Measurements from ENCODE around the gene KMT2B. TPM values are rescaled to one million over a fixed set of nuclear protein-coding genes. Genes with fewer than 3 reads are reported as not detected.

KMT2B gene
- total RNA-seq, 1 donor from 2014 or later: 36.6 TPM

DNA sequence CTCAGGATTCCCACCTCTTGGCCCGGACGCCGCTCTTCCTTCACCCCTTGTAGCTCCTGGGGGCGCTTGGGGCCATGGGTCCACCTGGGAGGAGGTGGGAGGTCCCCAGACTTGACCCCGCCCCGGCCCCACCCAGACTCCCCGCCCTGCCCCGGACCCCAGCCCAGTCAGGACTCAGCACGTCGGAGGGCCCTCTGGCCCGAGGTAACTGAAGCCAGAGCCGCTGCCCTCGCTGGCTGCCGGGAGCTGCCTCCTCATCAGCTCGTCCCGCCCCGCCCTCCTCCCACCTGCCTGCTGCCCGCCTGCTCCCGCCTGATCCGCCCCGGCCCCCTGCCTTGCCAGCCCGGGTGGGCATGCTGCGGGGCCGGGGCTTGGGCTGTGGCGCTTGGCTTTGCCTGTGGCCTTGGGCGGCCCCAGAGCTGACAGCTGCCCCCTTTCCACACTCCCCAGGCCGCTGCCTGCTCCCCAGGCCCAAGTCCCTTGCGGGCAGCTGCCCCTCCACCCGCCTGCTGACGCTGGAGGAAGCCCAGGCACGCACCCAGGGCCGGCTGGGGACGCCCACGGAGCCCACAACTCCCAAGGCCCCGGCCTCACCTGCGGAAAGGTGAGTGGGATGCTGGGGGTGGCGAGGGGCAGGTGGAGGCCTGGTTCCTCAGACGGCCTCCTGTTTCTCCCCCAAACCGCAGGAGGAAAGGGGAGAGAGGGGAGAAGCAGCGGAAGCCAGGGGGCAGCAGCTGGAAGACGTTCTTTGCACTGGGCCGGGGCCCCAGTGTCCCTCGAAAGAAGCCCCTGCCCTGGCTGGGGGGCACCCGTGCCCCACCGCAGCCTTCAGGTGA is 66.9 kb downstream of the KMT2B start:
- DNase-seq: no peak
- Histone ChIP-seq H3K27me3 (no peaks in the 10 kb centered on the region), H3K4me3 (no peak overlapping the region), H3K27ac (no peak overlapping the region), H3K9me3 (no peaks in the 10 kb centered on the region), H3K4me1 (no peaks in the 10 kb centered on the region), H3K36me3 (no peaks in the 10 kb centered on the region)
- intact Hi-C loops (cut with DNase I): no loop called here
- TF ChIP-seq, protein P1, sequence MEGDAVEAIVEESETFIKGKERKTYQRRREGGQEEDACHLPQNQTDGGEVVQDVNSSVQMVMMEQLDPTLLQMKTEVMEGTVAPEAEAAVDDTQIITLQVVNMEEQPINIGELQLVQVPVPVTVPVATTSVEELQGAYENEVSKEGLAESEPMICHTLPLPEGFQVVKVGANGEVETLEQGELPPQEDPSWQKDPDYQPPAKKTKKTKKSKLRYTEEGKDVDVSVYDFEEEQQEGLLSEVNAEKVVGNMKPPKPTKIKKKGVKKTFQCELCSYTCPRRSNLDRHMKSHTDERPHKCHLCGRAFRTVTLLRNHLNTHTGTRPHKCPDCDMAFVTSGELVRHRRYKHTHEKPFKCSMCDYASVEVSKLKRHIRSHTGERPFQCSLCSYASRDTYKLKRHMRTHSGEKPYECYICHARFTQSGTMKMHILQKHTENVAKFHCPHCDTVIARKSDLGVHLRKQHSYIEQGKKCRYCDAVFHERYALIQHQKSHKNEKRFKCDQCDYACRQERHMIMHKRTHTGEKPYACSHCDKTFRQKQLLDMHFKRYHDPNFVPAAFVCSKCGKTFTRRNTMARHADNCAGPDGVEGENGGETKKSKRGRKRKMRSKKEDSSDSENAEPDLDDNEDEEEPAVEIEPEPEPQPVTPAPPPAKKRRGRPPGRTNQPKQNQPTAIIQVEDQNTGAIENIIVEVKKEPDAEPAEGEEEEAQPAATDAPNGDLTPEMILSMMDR (IDR thresholded peaks at IDR 0.05): no peak
- no peak for ATAC-seq

DNA sequence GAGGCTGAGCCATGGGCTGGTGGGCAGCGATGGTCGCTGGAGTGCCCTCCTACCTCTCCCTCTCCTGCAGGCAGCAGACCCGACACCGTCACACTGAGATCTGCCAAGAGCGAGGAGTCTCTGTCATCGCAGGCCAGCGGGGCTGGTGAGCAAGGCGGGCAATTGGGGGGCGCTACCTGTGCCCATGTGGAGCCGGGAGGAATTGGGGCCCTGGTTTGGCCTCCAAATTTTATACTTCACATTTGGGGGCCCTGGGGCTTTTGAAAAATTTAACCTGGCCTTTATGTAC is 67.5 kb downstream of the KMT2B start:
- Histone ChIP-seq H3K4me3 (no peak overlapping the region), H3K27me3 (no peaks in the 10 kb centered on the region), H3K27ac (no peak overlapping the region), H3K9me3 (no peaks in the 10 kb centered on the region), H3K4me1 (no peaks in the 10 kb centered on the region), H3K36me3 (no peaks in the 10 kb centered on the region)
- ATAC-seq: no peak
- TF ChIP-seq, protein P1 (IDR thresholded peaks at IDR 0.05): no peak
- intact Hi-C loops (cut with DNase I): no loop called here
- DNase-seq: no peak

DNA sequence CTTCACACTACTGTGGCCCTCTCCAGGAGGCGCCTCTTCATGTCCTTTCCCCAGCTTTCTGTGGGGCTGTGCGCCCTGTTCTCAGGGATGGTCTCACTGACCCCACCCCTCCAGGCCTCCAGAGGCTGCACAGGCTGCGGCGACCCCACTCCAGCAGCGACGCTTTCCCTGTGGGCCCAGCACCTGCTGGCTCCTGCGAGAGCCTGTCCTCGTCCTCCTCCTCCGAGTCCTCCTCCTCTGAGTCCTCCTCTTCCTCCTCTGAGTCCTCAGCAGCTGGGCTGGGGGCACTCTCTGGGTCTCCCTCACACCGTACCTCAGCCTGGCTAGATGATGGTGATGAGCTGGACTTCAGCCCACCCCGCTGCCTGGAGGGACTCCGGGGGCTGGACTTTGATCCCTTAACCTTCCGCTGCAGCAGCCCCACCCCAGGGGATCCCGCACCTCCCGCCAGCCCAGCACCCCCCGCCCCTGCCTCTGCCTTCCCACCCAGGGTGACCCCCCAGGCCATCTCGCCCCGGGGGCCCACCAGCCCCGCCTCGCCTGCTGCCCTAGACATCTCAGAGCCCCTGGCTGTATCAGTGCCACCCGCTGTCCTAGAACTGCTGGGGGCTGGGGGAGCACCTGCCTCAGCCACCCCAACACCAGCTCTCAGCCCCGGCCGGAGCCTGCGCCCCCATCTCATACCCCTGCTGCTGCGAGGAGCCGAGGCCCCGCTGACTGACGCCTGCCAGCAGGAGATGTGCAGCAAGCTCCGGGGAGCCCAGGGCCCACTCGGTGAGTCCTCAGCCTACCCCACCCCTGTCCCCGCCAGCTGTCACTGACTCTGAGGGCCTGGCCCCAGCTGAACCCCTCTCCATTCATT is 68.7 kb downstream of the KMT2B start:
- Histone ChIP-seq H3K4me3 (no peak overlapping the region), H3K4me1 (no peaks in the 10 kb centered on the region), H3K27ac (no peak overlapping the region), H3K27me3 (no peaks in the 10 kb centered on the region), H3K36me3 (no peaks in the 10 kb centered on the region), H3K9me3 (no peaks in the 10 kb centered on the region)
- TF ChIP-seq, protein P1 (IDR thresholded peaks at IDR 0.05): no peak
- ATAC-seq (no peak), DNase-seq (no peak)
- intact Hi-C loops (cut with DNase I): no loop called here

DNA sequence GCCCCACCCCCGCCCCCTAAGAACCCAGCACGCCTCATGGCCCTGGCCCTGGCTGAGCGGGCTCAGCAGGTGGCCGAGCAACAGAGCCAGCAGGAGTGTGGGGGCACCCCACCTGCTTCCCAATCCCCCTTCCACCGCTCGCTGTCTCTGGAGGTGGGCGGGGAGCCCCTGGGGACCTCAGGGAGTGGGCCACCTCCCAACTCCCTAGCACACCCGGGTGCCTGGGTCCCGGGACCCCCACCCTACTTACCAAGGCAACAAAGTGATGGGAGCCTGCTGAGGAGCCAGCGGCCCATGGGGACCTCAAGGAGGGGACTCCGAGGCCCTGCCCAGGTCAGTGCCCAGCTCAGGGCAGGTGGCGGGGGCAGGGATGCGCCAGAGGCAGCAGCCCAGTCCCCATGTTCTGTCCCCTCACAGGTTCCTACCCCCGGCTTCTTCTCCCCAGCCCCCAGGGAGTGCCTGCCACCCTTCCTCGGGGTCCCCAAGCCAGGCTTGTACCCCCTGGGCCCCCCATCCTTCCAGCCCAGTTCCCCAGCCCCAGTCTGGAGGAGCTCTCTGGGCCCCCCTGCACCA is 69.5 kb downstream of the KMT2B start:
- Histone ChIP-seq H3K36me3 (no peaks in the 10 kb centered on the region), H3K4me1 (no peaks in the 10 kb centered on the region), H3K4me3 (no peak overlapping the region), H3K9me3 (no peaks in the 10 kb centered on the region), H3K27ac (no peak overlapping the region), H3K27me3 (no peaks in the 10 kb centered on the region)
- intact Hi-C loops (cut with DNase I): no loop called here
- DNase-seq (no peak), ATAC-seq (no peak)
- TF ChIP-seq, protein P1 (IDR thresholded peaks at IDR 0.05): no peak

Other genes starting within 250 kb of the KMT2B start
- not detected for gene KRTDAP, start 227.5 kb upstream of the KMT2B start, total RNA-seq
- 79.8 TPM for gene DMKN, start 204.4 kb upstream of the KMT2B start, total RNA-seq
- not detected for gene SBSN, start 189.7 kb upstream of the KMT2B start, total RNA-seq
- gene GAPDHS, start 184.5 kb upstream of the KMT2B start, total RNA-seq: not detected
- gene TMEM147, start 172.4 kb upstream of the KMT2B start, total RNA-seq: 77.7 TPM
- gene ATP4A, start 154.3 kb upstream of the KMT2B start, total RNA-seq: not detected
- not detected for gene PMIS2, start 131.8 kb upstream of the KMT2B start, total RNA-seq
- 8.9 TPM for gene HAUS5, start 105.3 kb upstream of the KMT2B start, total RNA-seq
- gene RBM42, start 89.0 kb upstream of the KMT2B start, total RNA-seq: 64.5 TPM
- 0.72 TPM for gene ETV2, start 76.3 kb upstream of the KMT2B start, total RNA-seq
- gene COX6B1, start 69.7 kb upstream of the KMT2B start, total RNA-seq: 226 TPM
- not detected for gene UPK1A, start 51.5 kb upstream of the KMT2B start, total RNA-seq
- gene ZBTB32, start 13.4 kb upstream of the KMT2B start, total RNA-seq: 0.23 TPM
- gene IGFLR1, start 24.4 kb downstream of the KMT2B start, total RNA-seq: 16.9 TPM
- gene U2AF1L4, start 27.4 kb downstream of the KMT2B start, total RNA-seq: 26.3 TPM
- 51.0 TPM for gene PSENEN, start 27.6 kb downstream of the KMT2B start, total RNA-seq
- gene LIN37, start 30.6 kb downstream of the KMT2B start, total RNA-seq: 11.3 TPM
- gene HSPB6, start 39.0 kb downstream of the KMT2B start, total RNA-seq: 41.3 TPM
- gene PROSER3, start 40.2 kb downstream of the KMT2B start, total RNA-seq: 18.2 TPM
- 6.8 TPM for gene ARHGAP33, start 57.6 kb downstream of the KMT2B start, total RNA-seq
- not detected for gene PRODH2, start 94.8 kb downstream of the KMT2B start, total RNA-seq
- not detected for gene NPHS1, start 134.5 kb downstream of the KMT2B start, total RNA-seq
- not detected for gene KIRREL2, start 138.9 kb downstream of the KMT2B start, total RNA-seq
- gene APLP1, start 150.6 kb downstream of the KMT2B start, total RNA-seq: 7.0 TPM
- 19.5 TPM for gene NFKBID, start 182.5 kb downstream of the KMT2B start, total RNA-seq
- 44.0 TPM for gene HCST, start 184.5 kb downstream of the KMT2B start, total RNA-seq
- gene TYROBP, start 190.3 kb downstream of the KMT2B start, total RNA-seq: 367 TPM
- gene LRFN3, start 218.4 kb downstream of the KMT2B start, total RNA-seq: 10.5 TPM

Data from upper lobe of right lung (tissue), 1 donor.